A673 (cell line): ENCODE results near the gene CNP.

Source experiments
- CTCF ChIP-seq: fragments of 300-800, 200-600 bp; sonication (generic); conservative IDR thresholded peaks from 2 replicates; pipeline ENCODE4 v1.5.1; 2017; ENCODE audit warnings: low read depth, mild to moderate bottlenecking, antibody characterized with exemption, low read length, moderate library complexity, mixed read lengths
- EZH2 ChIP-seq: fragments of 200-600 bp; sonication (generic); IDR thresholded peaks from 2 replicates; pipeline ENCODE4 v1.6.1; 2017; ENCODE audit warnings: borderline replicate concordance, low read depth, mild to moderate bottlenecking, mixed read lengths, antibody characterized with exemption, low read length; ENCODE audit not compliant: poor library complexity, severe bottlenecking

- no peak for TF ChIP-seq CTCF
- TF ChIP-seq EZH2: no peak
Measured at GRCh38 chr17:41975099-41976083, 8.8 kb downstream of the CNP start.
